ENCODE results near the gene CEMIP2. TPM values are rescaled to one million over a fixed set of nuclear protein-coding genes. Genes with fewer than 3 reads are reported as not detected.
A peak's percentile ranks its signal among the peaks of the same experiment; 100 is the strongest.

The CEMIP2 gene
- total RNA-seq, 1 experiment from 2014 or later = 16.0 TPM

DNA sequence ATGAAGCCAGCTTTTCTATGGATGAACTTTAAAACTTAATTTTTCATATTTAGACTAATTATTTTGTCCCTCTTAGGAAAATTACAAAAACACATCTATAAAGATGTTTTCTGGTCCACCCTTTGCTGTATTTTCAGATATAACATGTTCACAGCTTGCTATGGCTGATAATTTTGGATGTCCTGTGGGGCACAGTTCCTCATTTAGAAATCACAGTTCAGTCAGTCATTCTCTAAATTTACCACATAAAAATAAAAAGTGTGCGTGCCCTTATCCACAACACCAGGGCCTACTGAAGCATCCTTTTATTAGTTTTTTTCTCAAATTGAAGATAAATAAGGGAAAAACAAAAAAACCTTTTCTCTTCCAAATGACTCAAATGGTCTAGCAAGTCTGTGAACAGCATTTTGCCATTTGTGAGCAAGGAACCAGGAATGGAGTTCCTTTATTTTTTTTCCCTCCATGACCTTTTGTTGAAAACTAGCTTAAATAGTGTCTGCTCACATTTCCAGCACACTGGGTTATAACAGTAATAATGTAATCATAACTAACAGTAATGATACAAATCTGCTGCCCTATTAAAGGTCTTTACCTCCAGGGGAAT is 87.1 kb downstream of the CEMIP2 start:
- H3K4me2 ChIP-seq (ENCODE audit: low read length) = peak overlapping the region; percentile 64

DNA sequence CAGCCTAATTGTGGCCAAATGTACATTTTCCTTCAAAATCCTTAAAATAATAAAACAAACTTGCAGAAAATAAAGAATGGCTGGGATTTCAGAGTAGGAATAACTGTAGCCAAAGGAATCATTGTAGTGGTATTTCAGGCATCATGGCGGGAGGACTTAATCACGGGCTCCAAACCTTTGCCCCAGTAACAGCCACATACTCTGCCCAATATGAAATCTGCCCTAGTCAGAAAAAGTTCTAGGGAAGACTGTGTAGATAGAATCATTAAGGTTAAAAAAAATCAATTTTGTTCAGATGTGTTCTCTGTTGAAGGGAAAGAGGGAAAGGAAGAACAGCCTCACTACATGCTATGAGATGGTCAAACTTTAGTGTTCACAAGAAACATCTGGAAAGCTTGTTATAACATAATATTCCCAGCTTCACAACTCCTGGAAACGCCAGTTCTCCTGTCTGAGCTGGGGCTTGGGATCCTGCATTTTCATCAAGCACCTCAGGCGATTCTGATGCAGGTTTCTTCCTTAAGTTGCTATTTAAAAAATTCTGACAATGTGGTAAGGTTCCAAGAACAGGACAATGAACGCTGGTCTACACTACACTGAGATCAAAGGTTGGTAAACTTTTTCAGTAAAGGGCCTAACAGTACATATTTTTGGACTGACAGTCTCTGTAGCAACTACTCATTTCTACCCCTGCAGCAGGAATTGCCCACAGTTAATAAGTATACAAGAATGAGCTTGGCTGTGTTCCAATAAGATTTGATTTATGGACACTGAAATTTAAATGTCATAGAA is 87.9 kb downstream of the CEMIP2 start:
- Histone ChIP-seq H3K4me1 (ENCODE audit: insufficient read depth, low read length) (peaks cover 70% of the 10 kb centered on the region), H4K20me1 (ENCODE audit: low read length) (no peaks in the 10 kb centered on the region), H3K79me2 (ENCODE audit: low read length) (no peaks in the 10 kb centered on the region), H3K9me2 (replicated peaks; ENCODE audit: low read length) (no peaks in the 10 kb centered on the region), H3K9ac (ENCODE audit: low read length) (no peak overlapping the region), H3K27me3 (ENCODE audit: low read length) (no peaks in the 10 kb centered on the region), H3K4me2 (ENCODE audit: low read length) (peak overlapping the region; percentile 64), H2AFZ (ENCODE audit: low read length) (0 out of 2 replicates have a peak overlapping the region, but pooled peaks have one; percentile 23), H3F3A (ENCODE audit: low read length, unreplicated experiment) (peaks cover 7% of the 10 kb centered on the region), H3K4me3 (ENCODE audit: low read length) (no peak overlapping the region), H3K27ac (ENCODE audit: low read length) (peak overlapping the region; percentile 70), H3K36me3 (ENCODE audit: low read depth, low read length) (no peaks in the 10 kb centered on the region), H3K9me3 (ENCODE audit: low read length) (no peaks in the 10 kb centered on the region)
- intact Hi-C loops (cut with micrococcal nuclease) = loop anchor here (5.0 kb wide), 2 partner anchors 33 to 73 kb away; no protein-coding TSS in a partner anchor
- BruUV-seq (replicated peaks) = no TSS peak
- CTCF ChIA-PET = no interaction called here
- DNase-seq (peak; percentile 82), ATAC-seq (peak; percentile 45)
- TF ChIP-seq EZH2phosphoT487 (IDR thresholded peaks at IDR 0.05; ENCODE audit: borderline replicate concordance, low read length) = no peak
- TF ChIP-seq, protein P1, sequence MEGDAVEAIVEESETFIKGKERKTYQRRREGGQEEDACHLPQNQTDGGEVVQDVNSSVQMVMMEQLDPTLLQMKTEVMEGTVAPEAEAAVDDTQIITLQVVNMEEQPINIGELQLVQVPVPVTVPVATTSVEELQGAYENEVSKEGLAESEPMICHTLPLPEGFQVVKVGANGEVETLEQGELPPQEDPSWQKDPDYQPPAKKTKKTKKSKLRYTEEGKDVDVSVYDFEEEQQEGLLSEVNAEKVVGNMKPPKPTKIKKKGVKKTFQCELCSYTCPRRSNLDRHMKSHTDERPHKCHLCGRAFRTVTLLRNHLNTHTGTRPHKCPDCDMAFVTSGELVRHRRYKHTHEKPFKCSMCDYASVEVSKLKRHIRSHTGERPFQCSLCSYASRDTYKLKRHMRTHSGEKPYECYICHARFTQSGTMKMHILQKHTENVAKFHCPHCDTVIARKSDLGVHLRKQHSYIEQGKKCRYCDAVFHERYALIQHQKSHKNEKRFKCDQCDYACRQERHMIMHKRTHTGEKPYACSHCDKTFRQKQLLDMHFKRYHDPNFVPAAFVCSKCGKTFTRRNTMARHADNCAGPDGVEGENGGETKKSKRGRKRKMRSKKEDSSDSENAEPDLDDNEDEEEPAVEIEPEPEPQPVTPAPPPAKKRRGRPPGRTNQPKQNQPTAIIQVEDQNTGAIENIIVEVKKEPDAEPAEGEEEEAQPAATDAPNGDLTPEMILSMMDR (conservative IDR thresholded peaks at IDR 0.05; ENCODE audit: low read depth, low read length) = no peak
- no peak for TF ChIP-seq EZH2 (IDR thresholded peaks at IDR 0.05; ENCODE audit: low read length, unreplicated experiment)
- POLR2A ChIA-PET (ENCODE audit: unreplicated experiment) = no interaction called here

More for the DNA sequence above, 87.1 kb downstream of the CEMIP2 start:
- no TSS peak for BruUV-seq (replicated peaks)
- H3K27ac ChIP-seq (ENCODE audit: low read length) = peak overlapping the region; percentile 70
- intact Hi-C loops (cut with micrococcal nuclease) = loop anchor here (5.0 kb wide), 2 partner anchors 34 to 74 kb away; no protein-coding TSS in a partner anchor
- H4K20me1 ChIP-seq (ENCODE audit: low read length) = no peaks in the 10 kb centered on the region
- TF ChIP-seq EZH2phosphoT487 (IDR thresholded peaks at IDR 0.05; ENCODE audit: borderline replicate concordance, low read length) (no peak), EZH2 (IDR thresholded peaks at IDR 0.05; ENCODE audit: low read length, unreplicated experiment) (no peak)
- TF ChIP-seq, protein P1 (conservative IDR thresholded peaks at IDR 0.05; ENCODE audit: low read depth, low read length) = no peak
- no peaks in the 10 kb centered on the region for H3K9me2 ChIP-seq (replicated peaks; ENCODE audit: low read length)
- peaks cover 7% of the 10 kb centered on the region for H3F3A ChIP-seq (ENCODE audit: low read length, unreplicated experiment)
- peaks cover 78% of the 10 kb centered on the region for H3K4me1 ChIP-seq (ENCODE audit: insufficient read depth, low read length)
- no peak overlapping the region for H3K9ac ChIP-seq (ENCODE audit: low read length)
- ATAC-seq (peak; percentile 3; the same call in 1 of the 2 replicates), DNase-seq (no peak)
- H2AFZ ChIP-seq (ENCODE audit: low read length) = no peak overlapping the region
- POLR2A ChIA-PET (ENCODE audit: unreplicated experiment) = interaction anchor here (0.7 kb wide), 1 partner anchor 12 kb away, joined by 8 read pairs; no protein-coding TSS in a partner anchor
- no peaks in the 10 kb centered on the region for H3K9me3 ChIP-seq (ENCODE audit: low read length)
- H3K36me3 ChIP-seq (ENCODE audit: low read depth, low read length) = no peaks in the 10 kb centered on the region
- no peak overlapping the region for H3K4me3 ChIP-seq (ENCODE audit: low read length)
- CTCF ChIA-PET = interaction anchor here (0.6 kb wide), 2 partner anchors 35 to 55 kb away, joined by 3 read pairs; no protein-coding TSS in a partner anchor
- H3K27me3 ChIP-seq (ENCODE audit: low read length) = no peaks in the 10 kb centered on the region
- no peaks in the 10 kb centered on the region for H3K79me2 ChIP-seq (ENCODE audit: low read length)
